ENCODE results near the gene KCNA5.

Gene KCNA5

GRCh38 chr12:5050542-5050941 lies 6.9 kb downstream of the KCNA5 start:
- Histone ChIP-seq H3K9ac (ENCODE audit: low read length) (no peak overlapping the region), H3K27ac (ENCODE audit: low read depth, low read length) (no peak overlapping the region), H3K36me3 (ENCODE audit: control insufficient read depth, insufficient read depth, low read length) (no peaks in the 10 kb centered on the region), H3K27me3 (ENCODE audit: control insufficient read depth, insufficient read depth, low read length) (no peaks in the 10 kb centered on the region), H3K4me3 (ENCODE audit: low read length) (no peak overlapping the region), H3K4me1 (ENCODE audit: control insufficient read depth, insufficient read depth, low read length) (peaks cover 15% of the 10 kb centered on the region)

DNA sequence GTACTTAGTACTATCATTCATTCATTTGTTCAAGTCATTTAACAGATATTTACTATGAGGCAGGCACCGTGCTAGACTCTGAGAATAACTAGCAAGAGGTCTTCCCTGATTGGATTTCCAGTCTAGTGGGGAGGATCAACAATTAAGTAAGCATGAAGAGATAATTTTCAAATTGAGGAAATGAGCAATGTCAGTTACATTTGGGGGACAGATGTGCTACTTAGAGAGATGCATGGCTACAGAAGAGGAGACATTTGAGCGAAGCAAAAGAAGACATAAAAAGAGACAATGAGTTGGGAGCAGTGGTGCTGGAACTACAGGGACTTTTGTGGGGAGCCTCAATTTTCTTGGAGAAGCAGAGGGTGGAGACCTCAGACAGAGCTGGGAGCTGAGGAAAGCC lies 7.7 kb downstream of the KCNA5 start:
- H3K27ac ChIP-seq (ENCODE audit: low read depth, low read length): no peak overlapping the region
- peaks cover 13% of the 10 kb centered on the region for H3K4me1 ChIP-seq (ENCODE audit: control insufficient read depth, insufficient read depth, low read length)
- H3K4me3 ChIP-seq (ENCODE audit: low read length): no peak overlapping the region
- no peak overlapping the region for H3K9ac ChIP-seq (ENCODE audit: low read length)
- no peaks in the 10 kb centered on the region for H3K27me3 ChIP-seq (ENCODE audit: control insufficient read depth, insufficient read depth, low read length)
- no peaks in the 10 kb centered on the region for H3K36me3 ChIP-seq (ENCODE audit: control insufficient read depth, insufficient read depth, low read length)

- Histone ChIP-seq H3K4me3 (ENCODE audit: low read length) (no peak overlapping the region), H3K27me3 (ENCODE audit: control insufficient read depth, insufficient read depth, low read length) (no peaks in the 10 kb centered on the region), H3K4me1 (ENCODE audit: control insufficient read depth, insufficient read depth, low read length) (peaks cover 7% of the 10 kb centered on the region), H3K9ac (ENCODE audit: low read length) (no peak overlapping the region), H3K27ac (ENCODE audit: low read depth, low read length) (no peak overlapping the region), H3K36me3 (ENCODE audit: control insufficient read depth, insufficient read depth, low read length) (no peaks in the 10 kb centered on the region)
Observed at GRCh38 chr12:5051913-5052312, 8.2 kb downstream of the KCNA5 start.

DNA sequence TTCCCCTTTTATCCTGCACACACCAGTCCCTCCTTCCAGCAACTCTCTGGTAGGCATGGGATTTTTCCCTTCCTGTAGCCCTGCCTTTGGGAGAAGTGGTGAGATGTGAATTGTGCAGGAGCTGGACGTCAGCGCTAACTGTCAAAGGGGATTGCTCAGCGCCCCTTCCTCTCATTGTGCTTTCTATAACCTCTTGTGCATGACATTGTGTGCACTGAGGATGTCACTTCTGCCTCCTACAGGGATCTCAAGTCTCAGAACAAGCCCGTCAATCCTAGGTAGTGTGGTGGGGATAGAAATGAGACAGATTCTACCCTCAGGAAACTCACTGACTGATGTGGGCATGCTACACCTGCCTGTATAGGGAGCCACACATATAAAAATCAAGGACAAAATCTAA lies 8.7 kb downstream of the KCNA5 start:
- Histone ChIP-seq H3K4me1 (ENCODE audit: control insufficient read depth, insufficient read depth, low read length) (peaks cover 6% of the 10 kb centered on the region), H3K9ac (ENCODE audit: low read length) (no peak overlapping the region), H3K4me3 (ENCODE audit: low read length) (no peak overlapping the region), H3K27ac (ENCODE audit: low read depth, low read length) (no peak overlapping the region), H3K27me3 (ENCODE audit: control insufficient read depth, insufficient read depth, low read length) (no peaks in the 10 kb centered on the region), H3K36me3 (ENCODE audit: control insufficient read depth, insufficient read depth, low read length) (no peaks in the 10 kb centered on the region)

DNA sequence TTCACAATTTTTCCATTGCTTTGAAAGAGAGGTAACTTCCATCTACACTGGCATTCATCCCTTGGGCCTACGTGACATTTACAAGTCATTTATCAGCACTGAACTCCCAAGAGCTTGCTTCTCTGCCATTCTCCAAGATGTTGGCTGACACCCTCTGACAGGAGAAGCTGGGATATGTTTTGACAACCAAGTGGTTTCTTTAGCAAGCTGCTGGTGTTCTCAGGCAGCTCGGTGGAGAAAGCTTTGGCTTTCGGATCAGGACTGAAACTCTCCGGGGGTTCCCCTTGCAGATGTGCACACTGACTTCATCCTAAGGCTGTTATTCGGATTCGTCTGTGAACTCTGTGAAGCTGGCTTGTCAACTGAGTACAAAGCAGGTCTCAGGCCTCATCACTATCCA lies 15.7 kb downstream of the KCNA5 start:
- Histone ChIP-seq H3K27ac (ENCODE audit: low read depth, low read length) (peak overlapping the region; percentile 23), H3K9ac (ENCODE audit: low read length) (no peak overlapping the region), H3K27me3 (ENCODE audit: control insufficient read depth, insufficient read depth, low read length) (no peaks in the 10 kb centered on the region), H3K36me3 (ENCODE audit: control insufficient read depth, insufficient read depth, low read length) (no peaks in the 10 kb centered on the region), H3K4me3 (ENCODE audit: low read length) (no peak overlapping the region), H3K4me1 (ENCODE audit: control insufficient read depth, insufficient read depth, low read length) (peaks cover 15% of the 10 kb centered on the region)

DNA sequence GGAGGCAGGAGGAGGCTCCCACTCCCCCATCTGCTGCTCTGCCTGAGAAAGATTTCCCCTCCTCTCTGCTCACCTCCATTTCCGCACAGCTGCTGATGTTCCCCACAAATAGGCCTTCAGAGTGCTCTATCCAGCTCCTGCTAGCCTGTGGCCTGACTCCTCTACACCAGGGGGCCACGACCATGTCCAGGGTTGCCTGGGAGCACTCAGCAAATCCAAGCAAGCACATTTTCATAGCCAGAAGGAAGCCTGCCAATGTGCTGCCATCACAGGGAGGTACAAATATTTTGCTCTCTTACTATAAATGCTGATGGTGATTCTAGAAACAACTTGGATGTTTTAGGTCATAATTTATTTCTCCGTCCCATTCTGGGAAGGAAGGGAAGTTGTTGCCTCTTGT lies 17.3 kb downstream of the KCNA5 start:
- H3K4me3 ChIP-seq (ENCODE audit: low read length): no peak overlapping the region
- H3K36me3 ChIP-seq (ENCODE audit: control insufficient read depth, insufficient read depth, low read length): no peaks in the 10 kb centered on the region
- H3K27me3 ChIP-seq (ENCODE audit: control insufficient read depth, insufficient read depth, low read length): no peaks in the 10 kb centered on the region
- no peak overlapping the region for H3K9ac ChIP-seq (ENCODE audit: low read length)
- peaks cover 15% of the 10 kb centered on the region for H3K4me1 ChIP-seq (ENCODE audit: control insufficient read depth, insufficient read depth, low read length)
- H3K27ac ChIP-seq (ENCODE audit: low read depth, low read length): no peak overlapping the region

GRCh38 chr12:5063149-5063548 lies 19.5 kb downstream of the KCNA5 start:
- Histone ChIP-seq H3K27me3 (ENCODE audit: control insufficient read depth, insufficient read depth, low read length) (no peaks in the 10 kb centered on the region), H3K27ac (ENCODE audit: low read depth, low read length) (no peak overlapping the region), H3K36me3 (ENCODE audit: control insufficient read depth, insufficient read depth, low read length) (no peaks in the 10 kb centered on the region), H3K4me1 (ENCODE audit: control insufficient read depth, insufficient read depth, low read length) (peaks cover 15% of the 10 kb centered on the region), H3K4me3 (ENCODE audit: low read length) (no peak overlapping the region), H3K9ac (ENCODE audit: low read length) (no peak overlapping the region)

GRCh38 chr12:5064913-5065490 lies 21.3 kb downstream of the KCNA5 start:
- H3K9ac ChIP-seq (ENCODE audit: low read length): no peak overlapping the region
- no peak overlapping the region for H3K27ac ChIP-seq (ENCODE audit: low read depth, low read length)
- no peaks in the 10 kb centered on the region for H3K27me3 ChIP-seq (ENCODE audit: control insufficient read depth, insufficient read depth, low read length)
- H3K36me3 ChIP-seq (ENCODE audit: control insufficient read depth, insufficient read depth, low read length): no peaks in the 10 kb centered on the region
- no peak overlapping the region for H3K4me3 ChIP-seq (ENCODE audit: low read length)
- H3K4me1 ChIP-seq (ENCODE audit: control insufficient read depth, insufficient read depth, low read length): peaks cover 8% of the 10 kb centered on the region

DNA sequence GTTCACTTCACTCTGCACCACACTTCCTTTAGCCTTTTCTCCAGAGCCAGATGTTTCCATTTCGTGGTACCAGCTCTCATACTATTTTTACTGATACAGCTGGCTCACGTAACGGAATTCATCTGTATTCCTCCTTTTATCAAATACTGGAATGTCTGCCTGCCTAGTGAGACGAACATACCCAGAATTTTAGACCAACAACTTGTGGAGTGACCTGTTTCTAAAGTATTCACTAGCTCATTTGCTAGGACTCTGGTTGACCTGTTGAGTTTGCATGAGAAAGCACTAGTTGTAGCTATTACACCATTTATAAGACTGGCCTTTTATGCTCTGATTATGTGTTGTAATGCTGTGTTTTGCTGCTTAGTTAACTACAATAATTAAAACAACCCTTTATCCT lies 22.6 kb downstream of the KCNA5 start:
- Histone ChIP-seq H3K27me3 (ENCODE audit: control insufficient read depth, insufficient read depth, low read length) (no peaks in the 10 kb centered on the region), H3K9ac (ENCODE audit: low read length) (no peak overlapping the region), H3K36me3 (ENCODE audit: control insufficient read depth, insufficient read depth, low read length) (no peaks in the 10 kb centered on the region), H3K4me1 (ENCODE audit: control insufficient read depth, insufficient read depth, low read length) (no peaks in the 10 kb centered on the region), H3K4me3 (ENCODE audit: low read length) (no peak overlapping the region), H3K27ac (ENCODE audit: low read depth, low read length) (no peak overlapping the region)

DNA sequence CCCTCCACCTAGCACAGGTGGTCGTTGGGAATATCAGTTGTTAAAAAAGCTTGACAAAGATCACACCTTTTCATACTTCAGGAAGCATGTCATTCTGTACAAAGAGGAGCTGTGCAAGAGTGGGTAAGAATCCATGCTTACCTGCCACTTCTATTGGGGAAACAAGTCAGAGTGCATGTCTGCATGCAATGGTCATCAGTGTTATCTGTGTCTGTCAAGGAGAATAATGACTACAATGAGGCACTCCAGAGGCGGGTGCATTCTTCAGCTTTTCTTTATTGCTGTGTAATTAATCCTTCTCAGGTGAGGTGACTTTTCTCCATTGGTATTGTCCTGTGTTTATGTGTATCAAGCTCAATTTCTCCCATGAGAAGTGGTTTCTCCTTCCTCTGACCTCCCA lies 24.4 kb downstream of the KCNA5 start:
- Histone ChIP-seq H3K27ac (ENCODE audit: low read depth, low read length) (no peak overlapping the region), H3K9ac (ENCODE audit: low read length) (no peak overlapping the region), H3K27me3 (ENCODE audit: control insufficient read depth, insufficient read depth, low read length) (no peaks in the 10 kb centered on the region), H3K4me3 (ENCODE audit: low read length) (no peak overlapping the region), H3K36me3 (ENCODE audit: control insufficient read depth, insufficient read depth, low read length) (no peaks in the 10 kb centered on the region), H3K4me1 (ENCODE audit: control insufficient read depth, insufficient read depth, low read length) (no peaks in the 10 kb centered on the region)

GRCh38 chr12:5068619-5069018 lies 24.9 kb downstream of the KCNA5 start:
- no peak overlapping the region for H3K27ac ChIP-seq (ENCODE audit: low read depth, low read length)
- no peaks in the 10 kb centered on the region for H3K36me3 ChIP-seq (ENCODE audit: control insufficient read depth, insufficient read depth, low read length)
- H3K27me3 ChIP-seq (ENCODE audit: control insufficient read depth, insufficient read depth, low read length): no peaks in the 10 kb centered on the region
- H3K4me1 ChIP-seq (ENCODE audit: control insufficient read depth, insufficient read depth, low read length): no peaks in the 10 kb centered on the region
- no peak overlapping the region for H3K4me3 ChIP-seq (ENCODE audit: low read length)
- no peak overlapping the region for H3K9ac ChIP-seq (ENCODE audit: low read length)

GRCh38 chr12:5070090-5070489 lies 26.4 kb downstream of the KCNA5 start:
- Histone ChIP-seq H3K36me3 (ENCODE audit: control insufficient read depth, insufficient read depth, low read length) (no peaks in the 10 kb centered on the region), H3K27ac (ENCODE audit: low read depth, low read length) (no peak overlapping the region), H3K27me3 (ENCODE audit: control insufficient read depth, insufficient read depth, low read length) (no peaks in the 10 kb centered on the region), H3K4me3 (ENCODE audit: low read length) (no peak overlapping the region), H3K9ac (ENCODE audit: low read length) (no peak overlapping the region), H3K4me1 (ENCODE audit: control insufficient read depth, insufficient read depth, low read length) (no peaks in the 10 kb centered on the region)

- Histone ChIP-seq H3K27me3 (ENCODE audit: control insufficient read depth, insufficient read depth, low read length) (no peaks in the 10 kb centered on the region), H3K4me1 (ENCODE audit: control insufficient read depth, insufficient read depth, low read length) (no peaks in the 10 kb centered on the region)
Observed at GRCh38 chr12:5071496-5071895, 27.8 kb downstream of the KCNA5 start.

More at GRCh38 chr12:5071496-5071895, 27.8 kb downstream of the KCNA5 start:
- H3K4me3 ChIP-seq (ENCODE audit: low read length): no peak overlapping the region
- no peak overlapping the region for H3K9ac ChIP-seq (ENCODE audit: low read length)
- no peak overlapping the region for H3K27ac ChIP-seq (ENCODE audit: low read depth, low read length)
- no peaks in the 10 kb centered on the region for H3K36me3 ChIP-seq (ENCODE audit: control insufficient read depth, insufficient read depth, low read length)

All from rectal smooth muscle tissue (tissue), 1 donor.